ENCODE measurements around the gene PUM1.

GRCh38 chr1:31003613-31004230, 61.8 kb downstream of the PUM1 start:
- no peak for TF ChIP-seq POLR2A (IDR thresholded peaks at IDR 0.05)
- TF ChIP-seq CTCF (IDR thresholded peaks at IDR 0.05) = no peak

Data from thyroid gland (tissue), 4 donors.